Stimulated activated CD4-positive, alpha-beta T cell treated with anti-CD3 and anti-CD28 coated beads, Interleukin-1b, Interleukin-23, amount 100 ng/mL, for 1 hour (primary cell): ENCODE measurements around the gene PLAAT5.
"Not testable (repeated sequence)": the region's sequence is repeated elsewhere in the genome, so short reads cannot be mapped to it uniquely, and the experiment has no call there.

Experiments used
- DNase-seq, 2 donors: peaks; one replicate each; pipeline ENCODE4 v3.0.0-alpha.2; 2020; ENCODE audit warnings: low read depth in 2 of 2

Gene PLAAT5

DNA sequence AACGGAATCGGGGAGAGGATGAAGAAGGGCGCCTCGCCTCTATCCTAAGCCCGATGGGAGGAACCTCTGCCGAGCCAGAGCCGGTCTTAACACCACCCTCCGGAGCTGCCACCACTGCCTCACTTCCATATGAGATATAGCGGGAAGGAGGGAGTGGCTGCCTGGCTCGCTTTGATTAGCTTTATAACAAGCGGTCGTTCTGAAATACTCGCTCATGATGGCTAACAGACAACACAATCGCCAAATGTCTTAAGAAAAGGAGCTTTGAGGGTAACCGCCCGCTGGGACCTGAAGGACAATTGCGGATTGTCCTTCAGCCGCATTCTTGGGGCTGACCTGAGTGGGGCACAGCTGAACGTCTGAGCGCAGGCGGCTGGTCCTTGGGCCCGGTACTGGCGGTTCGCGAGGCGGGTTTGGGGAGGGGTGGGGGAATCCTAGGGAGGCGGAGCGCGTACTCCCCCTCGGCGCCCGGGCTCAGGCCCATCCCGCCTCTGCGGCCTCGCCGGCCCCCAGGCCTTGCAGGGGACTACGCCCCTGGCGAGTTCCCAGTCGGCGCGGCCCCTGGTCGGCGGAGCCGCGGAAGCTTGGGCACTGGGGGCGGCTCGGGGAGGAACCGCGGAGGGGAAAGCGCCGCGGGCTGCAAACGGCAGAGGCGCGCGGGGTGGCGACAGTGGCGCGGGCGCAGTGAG lies at the start of gene PLAAT5:
Gene PLAAT5 (minus strand): TSS at position 617 of the 689 bp plus-strand sequence. CDS start 133 bp downstream, at position 484.
- DNase-seq, result no peak

GRCh38 chr11:63537293-63538101 lies 46.5 kb upstream of the PLAAT5 start:
- DNase-seq, result no peak

- no peak for DNase-seq
Measured at GRCh38 chr11:63536669-63537292, 45.8 kb upstream of the PLAAT5 start, which contains the start of gene PLAAT4. PLAAT4 (plus strand) TSS chr11:63536808; CDS start chr11:63536869, 61 bp downstream.

DNA sequence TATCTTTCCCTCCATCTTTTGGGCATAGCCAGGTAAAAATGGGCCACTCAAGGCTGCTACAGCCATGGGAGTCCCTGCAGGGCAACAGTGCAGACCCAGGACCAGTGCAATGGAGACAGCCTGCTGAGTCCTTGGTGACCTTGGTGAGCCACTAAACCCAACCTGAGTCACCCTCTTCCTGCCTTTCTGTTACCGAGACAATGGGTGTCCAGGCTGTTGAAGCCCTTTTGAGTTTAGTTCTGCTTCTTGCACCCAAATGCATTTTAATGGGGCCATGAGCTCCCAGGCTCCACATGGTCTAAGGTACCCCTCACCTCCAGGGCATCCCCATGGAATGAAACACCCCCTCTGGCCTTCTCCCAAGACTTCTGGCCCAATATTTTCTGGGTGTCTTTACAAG lies 44.8 kb upstream of the PLAAT5 start:
- DNase-seq, result no peak

DNA sequence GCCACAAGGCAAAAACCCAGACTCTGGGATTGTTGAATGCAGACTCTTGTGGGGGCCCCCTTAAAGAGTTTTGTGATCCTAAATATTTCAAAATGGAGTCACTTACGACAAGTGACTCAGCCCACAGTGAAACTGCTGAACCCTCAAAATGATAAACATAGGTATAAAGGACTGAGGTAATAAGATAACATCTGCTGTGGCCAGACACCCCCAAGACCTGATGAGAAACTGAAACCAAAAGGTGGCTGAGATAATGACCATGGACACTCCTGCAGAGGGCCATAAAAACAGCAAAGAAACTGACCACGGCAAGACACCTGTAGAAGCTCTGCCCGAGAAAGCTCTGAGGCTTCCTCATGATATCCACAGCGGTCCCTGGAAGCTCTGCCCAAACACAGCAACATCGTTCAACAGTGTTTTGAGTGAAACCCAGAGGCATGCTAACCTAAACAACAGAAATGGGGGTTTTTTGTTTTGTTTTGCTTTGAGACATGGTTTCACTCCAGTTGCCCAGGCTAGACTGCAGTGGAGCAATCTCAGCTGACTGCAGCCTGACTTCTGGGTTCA lies 44.0 kb upstream of the PLAAT5 start:
- DNase-seq, result no peak

GRCh38 chr11:63534076-63534475 lies 43.1 kb upstream of the PLAAT5 start:
- no peak for DNase-seq

- no peak for DNase-seq
Measured at GRCh38 chr11:63532799-63533475, 42.0 kb upstream of the PLAAT5 start.

GRCh38 chr11:63532117-63532516 lies 41.1 kb upstream of the PLAAT5 start:
- no peak for DNase-seq

- DNase-seq, result not testable (repeated sequence)
Measured at GRCh38 chr11:63531074-63531792, 40.3 kb upstream of the PLAAT5 start.

- no peak for DNase-seq
Measured at GRCh38 chr11:63530021-63530420, 39.1 kb upstream of the PLAAT5 start.

GRCh38 chr11:63529373-63529772 lies 38.4 kb upstream of the PLAAT5 start:
- not testable (repeated sequence) for DNase-seq

DNA sequence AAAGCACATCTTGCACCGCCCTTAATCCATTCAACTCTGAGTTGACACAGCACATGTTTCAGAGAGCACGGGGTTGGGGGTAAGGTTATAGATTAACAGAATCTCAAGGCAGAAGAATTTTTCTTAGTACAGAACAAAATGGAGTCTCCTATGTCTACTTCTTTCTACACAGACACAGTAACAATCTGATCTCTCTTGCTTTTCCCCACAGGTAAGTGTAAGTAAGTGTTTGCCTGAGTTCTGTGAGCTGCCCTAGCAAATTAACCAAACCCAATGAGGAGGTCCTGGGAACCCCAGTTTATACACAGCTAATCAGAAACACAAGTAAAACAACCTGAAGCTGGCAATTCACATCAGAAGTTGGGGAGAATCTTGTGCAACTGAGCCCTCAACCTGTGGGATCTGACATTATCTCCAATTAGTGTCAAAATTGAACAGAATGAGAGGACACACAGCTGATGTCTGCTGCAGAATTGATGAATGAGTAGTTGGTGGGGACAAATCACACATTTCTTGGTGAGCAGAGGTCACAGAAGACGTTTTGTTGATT lies 37.8 kb upstream of the PLAAT5 start:
- not testable (repeated sequence) for DNase-seq

- not testable (repeated sequence) for DNase-seq
Measured at GRCh38 chr11:63528156-63528555, 37.2 kb upstream of the PLAAT5 start.

DNA sequence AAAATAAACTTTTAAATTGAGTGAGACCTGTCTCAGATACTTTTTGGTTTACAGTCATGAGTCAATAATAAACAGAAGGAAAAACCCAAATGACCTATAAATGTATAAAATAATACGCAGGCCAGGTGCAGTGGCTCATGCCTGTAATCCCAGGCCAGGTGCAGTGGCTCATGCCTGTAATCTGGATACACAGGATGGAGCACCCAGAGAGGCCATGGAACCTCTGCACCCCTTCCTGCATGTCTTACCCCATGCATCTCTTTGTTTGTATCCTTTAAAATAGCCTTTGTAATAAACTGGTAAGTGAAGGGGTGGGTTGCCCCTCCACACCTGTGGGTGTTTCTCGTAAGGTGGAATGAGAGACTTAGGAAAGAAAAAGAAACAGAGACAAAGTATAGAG lies 36.7 kb upstream of the PLAAT5 start:
- no peak for DNase-seq

DNA sequence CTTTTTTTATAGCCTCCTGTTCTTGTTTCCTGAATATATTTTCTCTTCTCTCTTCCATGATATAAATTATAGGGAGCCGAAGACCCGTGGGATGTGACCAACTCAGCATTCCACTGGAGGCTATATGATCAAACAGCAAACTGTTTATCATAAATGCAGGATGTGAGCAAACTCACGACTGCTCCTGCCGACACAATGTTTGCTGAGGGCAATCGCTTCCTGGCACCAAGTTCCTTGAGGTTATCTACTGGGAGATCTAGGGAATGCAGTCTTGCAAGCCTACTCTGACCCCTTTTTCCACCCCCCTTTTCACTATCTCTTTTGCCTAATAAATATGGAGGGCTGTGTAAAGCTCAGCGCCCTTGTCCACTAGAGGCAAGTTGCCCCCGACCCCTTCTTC lies 32.2 kb upstream of the PLAAT5 start:
- no peak for DNase-seq

- no peak for DNase-seq
Measured at GRCh38 chr11:63521896-63522295, 30.9 kb upstream of the PLAAT5 start.

GRCh38 chr11:63520606-63521170 lies 29.7 kb upstream of the PLAAT5 start:
- DNase-seq, result no peak

DNA sequence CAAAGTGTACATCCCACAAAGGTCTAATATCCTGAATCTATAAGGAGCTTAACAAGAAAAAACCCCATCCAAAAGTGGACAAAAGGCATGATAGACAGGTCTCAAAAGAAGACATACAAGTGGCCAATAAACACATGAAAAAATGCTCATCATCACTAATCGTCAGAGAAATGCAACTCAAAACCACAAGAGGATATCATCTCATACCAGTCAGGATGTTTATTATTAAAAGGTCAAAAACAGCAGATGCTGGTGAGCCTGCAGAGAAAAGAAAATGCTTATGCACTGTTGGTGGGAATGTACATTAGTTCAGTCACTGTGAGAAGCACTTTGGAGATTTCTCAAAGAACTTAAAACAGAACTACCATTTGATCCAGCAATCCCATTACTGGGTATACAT lies 27.6 kb upstream of the PLAAT5 start:
- no peak for DNase-seq

DNA sequence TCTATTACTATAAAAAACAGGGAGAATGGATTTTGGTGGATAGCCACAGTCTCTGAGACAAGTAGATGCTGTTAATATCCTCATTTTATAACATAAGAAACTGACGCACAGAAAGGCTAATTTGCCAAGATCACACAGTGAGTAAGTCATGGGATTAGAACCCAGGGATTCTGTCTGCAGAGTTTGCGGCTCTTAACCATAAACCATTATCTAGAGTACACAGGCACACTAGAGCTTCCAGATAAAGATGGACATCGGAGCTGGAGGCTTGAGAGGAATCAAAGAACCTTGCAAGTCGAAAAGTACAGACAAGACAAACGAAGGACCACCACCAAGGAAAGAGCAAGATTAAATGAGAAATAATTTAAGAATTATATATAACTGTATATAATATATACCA lies 26.2 kb upstream of the PLAAT5 start:
- no peak for DNase-seq

GRCh38 chr11:63516109-63516508 lies 25.1 kb upstream of the PLAAT5 start:
- DNase-seq, result no peak
